GM23248 (cell line): ENCODE results near the gene DRAXIN.

Experiments
- EZH2 ChIP-seq: fragments of 200-600 bp; sonication (generic); IDR thresholded peaks from 2 replicates; pipeline ENCODE4 v1.6.1; 2018; ENCODE audit warnings: antibody characterized with exemption, mild to moderate bottlenecking; ENCODE audit not compliant: insufficient read depth, poor library complexity, severe bottlenecking
- EZH2phosphoT487 ChIP-seq: fragments of 200-600 bp; sonication (generic); IDR thresholded peaks from 2 replicates; pipeline ENCODE4 v1.6.1; 2018; ENCODE audit warnings: antibody characterized with exemption, moderate library complexity, mild to moderate bottlenecking, low read depth; ENCODE audit not compliant: insufficient read depth

DNA sequence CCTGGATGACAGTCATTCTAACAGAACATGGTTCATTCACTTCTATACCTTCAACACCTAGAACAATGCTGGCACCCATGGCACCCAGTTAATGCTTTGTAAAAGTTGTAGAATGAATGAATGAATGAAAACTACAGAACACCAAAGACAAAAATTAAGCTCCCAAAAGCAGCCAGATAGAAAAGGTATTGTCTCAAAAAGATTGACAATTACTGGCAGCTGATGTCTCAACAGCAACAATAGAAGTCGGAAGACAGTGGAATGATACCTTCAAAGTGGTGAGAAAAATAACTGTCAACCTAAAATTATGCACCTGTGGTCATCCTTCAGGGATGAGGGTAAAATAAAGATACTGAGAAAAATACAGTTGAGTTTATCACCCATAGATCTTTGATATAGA is 65.5 kb downstream of the DRAXIN start:
- no peak for TF ChIP-seq EZH2
- no peak for TF ChIP-seq EZH2phosphoT487
